Activated CD4-positive, alpha-beta T cell treated with anti-CD3 and anti-CD28 coated beads, Interleukin-2, amount 50 U/mL, for 24 hours (primary cell): Measurements from ENCODE around the gene BIRC7.

ENCODE experiments used
- DNase-seq, 2 donors: peaks; one replicate each; pipeline ENCODE4 v3.0.0-alpha.2; 2020; ENCODE audit warnings: low read depth in 1 of 2, low spot score in 1 of 2

BIRC7 gene

DNA sequence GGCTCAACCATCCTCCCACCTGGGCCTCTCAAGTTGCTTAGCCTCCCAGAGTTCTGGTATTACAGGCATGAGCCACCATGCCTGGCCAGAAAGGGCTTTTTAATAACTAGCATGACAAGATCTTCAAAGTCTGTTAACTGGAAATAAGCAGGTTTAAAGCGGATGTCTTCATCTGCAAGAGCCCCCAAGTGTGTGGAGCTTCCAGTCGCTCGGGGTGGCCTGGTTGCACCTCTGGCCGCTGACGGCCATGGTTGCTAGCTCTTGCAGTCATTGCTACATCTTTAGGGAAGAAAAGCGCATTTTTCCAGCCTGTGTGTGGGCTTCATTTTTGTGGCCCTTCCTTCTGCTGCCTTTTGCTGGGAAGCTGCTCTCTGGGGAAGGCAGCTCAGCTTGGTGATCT, 44.7 kb downstream of the BIRC7 start:
- no peak for DNase-seq

DNA sequence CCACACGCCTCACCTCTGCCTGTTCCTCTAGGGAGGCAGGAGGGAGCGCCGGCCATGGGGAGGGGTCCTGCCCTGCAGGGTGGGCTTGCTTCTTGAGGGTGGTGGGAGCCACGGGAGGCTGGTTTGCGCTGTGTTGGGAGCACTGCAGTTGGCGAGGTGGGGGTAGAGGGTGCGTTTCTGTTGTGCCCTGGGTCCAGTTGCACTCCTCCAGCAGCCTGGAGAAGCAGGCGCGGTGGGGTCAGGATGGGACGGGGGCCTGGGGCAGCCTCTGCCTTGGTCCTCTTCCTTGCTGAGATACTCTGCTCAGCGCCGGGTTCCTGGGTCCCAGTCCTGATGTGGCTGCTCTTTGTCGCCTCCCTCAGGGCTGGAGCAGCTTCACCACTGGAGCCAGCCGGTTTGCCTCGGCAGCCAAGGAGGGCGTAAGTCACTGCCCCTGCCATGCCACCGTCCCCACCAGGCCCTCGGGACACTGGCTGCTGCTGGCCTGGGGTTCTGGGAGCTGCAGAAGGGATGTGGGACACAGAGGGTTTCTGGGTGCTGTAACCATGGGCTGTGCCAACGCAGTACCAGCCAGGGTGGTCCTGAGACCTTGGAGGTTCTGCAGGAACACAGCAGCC, 45.3 kb downstream of the BIRC7 start:
- DNase-seq = no peak

DNA sequence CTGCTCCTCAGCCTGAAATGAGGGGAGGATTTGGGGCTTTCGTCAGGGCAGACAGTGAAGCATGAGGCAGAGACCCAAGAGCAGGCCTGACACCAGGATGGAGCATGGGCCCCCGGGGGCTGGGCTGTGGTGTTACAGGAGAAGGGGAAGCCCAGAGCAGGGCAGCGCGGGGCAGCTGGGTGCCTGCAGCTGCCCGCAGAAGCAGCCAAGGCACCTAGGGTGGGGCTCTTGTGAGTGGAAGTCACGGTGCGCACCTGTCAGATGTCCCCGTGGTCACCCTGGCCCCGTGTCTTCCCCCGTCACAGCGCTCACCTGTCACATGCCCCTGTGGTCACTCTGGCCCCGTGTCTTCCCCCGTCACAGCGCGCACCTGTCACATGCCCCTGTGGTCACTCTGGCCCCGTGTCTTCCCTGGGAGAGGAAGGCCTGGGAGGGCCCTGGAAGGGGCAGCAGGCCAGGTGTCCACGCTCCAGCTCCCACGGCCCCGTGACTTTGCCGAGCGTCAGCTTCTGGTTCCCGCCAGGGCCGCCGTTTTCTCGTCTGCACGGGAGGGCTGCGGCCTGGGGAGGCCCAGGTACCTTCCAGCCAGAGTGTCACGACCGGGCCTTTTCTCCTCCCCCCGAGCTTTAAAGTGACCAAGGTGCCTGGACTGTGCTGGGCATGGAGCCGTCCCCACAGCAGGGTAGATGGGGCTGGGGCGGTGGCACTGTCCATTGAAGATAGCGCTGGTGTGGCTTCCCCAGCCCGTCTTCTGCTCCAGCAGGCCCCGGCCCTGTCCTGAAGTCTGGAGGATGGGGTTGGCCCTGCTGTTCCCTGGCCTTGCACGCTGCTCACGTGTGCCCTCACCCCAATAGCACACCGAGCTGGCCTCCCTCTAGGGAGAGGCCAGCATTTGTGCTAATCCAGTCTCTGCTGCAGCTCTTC, 46.3 kb downstream of the BIRC7 start:
- no peak for DNase-seq

DNA sequence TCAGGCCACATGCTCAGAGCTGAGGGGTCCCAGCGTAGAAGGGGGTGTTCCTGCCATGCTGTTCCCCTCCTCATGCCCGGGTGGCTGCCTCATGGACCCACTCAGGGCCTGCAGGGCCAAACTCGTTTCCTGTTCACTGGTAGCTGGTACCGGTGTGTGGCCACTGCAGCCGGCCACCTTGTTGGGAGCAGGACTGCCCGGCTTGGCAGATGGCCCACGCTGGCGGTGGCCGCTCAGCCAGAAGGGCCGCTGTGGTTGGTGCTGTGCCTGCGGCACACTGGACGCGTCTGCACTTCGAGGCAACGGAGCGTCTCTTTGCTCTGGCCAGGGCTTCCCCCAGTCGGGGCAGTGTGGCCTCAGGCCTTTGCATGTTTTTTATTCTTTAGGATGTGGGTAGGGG, 47.2 kb downstream of the BIRC7 start:
- DNase-seq = no peak

DNA sequence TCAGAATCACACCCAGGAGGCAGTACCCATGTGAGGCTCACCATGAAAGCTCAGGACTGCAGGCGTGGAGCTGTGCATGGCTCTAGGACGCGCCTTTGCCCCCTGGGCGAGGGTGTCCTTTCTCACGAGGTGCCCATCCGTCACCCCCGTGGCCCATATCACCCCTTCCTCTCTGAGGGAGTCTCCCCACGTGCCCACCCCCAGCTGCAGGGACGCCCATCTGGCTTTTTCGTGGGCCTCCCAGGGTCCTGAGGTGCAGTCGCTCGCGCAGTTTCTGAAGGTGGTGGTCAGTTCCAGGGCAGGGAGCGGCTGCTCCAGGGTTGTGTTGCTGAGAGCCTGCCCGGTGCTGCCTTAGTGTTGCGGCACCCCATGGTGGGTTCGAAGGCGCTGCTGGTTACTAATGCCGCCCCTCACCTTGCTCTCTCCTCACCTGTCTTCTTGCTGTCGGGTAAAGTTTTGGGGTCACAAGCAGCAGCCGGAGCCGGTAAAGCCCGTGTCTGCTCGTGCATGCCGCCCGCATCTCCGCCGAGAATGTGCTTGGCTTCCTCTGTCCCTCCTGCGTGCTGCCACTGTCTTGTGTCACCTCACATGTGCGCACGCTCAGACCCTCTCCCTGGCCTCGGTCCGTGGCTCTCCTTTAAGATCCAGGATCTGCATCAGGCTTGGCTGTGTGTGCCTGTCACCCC, 47.8 kb downstream of the BIRC7 start:
- DNase-seq = no peak

DNA sequence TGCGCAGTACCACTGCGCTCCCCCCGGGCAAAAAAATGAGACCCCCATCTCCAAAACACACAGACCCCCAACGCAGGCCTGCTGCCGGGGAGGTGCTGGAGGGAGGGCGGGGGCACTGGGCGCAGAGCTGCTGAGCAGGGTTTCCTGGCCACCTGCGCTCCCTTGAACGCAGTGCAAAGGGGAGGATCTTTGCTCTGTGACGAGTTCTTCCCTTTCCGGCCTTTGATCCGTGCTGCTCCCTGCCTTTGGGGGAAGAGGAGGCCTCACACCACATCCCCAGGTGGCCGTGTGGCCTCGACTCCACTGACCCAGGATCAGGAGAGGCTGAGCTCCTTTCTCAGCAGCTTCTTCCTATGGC, 48.4 kb downstream of the BIRC7 start:
- DNase-seq = no peak

DNA sequence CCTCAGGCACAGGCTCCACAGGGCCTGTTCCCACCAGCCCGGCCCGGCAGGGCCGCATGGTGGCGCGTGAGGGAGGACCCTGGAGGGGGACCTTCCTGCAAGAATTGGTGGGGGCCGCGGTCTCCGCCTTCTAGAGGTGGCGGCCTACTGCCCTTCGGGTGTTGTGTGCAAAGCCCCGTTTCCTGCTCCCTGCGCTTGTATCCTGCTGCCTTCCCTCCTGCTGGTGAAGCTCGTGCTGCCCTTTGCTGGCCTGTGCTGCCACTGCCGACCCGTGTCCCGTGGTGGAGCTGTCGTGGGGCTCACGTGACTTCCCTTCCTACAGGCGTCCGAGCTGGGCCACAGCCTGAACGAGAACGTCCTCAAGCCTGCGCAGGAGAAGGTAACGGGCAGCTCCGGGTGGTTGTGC, 48.8 kb downstream of the BIRC7 start:
- no peak for DNase-seq

DNA sequence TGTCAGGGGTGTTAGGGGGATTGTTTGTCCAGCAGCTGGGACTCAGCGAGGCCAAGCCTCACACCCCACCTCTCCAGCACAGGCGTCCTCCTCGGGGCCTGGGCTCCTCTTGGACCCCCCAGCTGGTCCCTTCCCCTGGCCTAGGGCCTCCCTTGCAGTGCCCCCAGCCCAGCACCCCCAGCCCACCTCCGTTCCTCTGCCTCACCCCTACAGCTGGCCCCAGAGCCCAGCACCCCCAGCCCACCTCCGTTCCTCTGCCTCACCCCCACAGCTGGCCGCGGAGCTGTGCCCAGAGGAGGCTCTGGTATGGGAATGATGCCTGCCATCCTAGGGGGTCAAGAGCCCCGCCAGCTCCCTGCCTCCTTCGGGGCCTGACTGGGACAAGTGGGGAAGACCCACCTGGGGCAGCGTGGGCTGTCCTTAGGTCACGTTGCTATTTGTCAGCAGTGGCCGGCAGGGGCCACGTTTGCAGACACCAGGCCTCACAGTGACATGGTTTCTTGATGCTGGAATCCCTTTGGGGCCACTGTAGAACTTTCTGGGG, 49.3 kb downstream of the BIRC7 start:
- DNase-seq = no peak

DNA sequence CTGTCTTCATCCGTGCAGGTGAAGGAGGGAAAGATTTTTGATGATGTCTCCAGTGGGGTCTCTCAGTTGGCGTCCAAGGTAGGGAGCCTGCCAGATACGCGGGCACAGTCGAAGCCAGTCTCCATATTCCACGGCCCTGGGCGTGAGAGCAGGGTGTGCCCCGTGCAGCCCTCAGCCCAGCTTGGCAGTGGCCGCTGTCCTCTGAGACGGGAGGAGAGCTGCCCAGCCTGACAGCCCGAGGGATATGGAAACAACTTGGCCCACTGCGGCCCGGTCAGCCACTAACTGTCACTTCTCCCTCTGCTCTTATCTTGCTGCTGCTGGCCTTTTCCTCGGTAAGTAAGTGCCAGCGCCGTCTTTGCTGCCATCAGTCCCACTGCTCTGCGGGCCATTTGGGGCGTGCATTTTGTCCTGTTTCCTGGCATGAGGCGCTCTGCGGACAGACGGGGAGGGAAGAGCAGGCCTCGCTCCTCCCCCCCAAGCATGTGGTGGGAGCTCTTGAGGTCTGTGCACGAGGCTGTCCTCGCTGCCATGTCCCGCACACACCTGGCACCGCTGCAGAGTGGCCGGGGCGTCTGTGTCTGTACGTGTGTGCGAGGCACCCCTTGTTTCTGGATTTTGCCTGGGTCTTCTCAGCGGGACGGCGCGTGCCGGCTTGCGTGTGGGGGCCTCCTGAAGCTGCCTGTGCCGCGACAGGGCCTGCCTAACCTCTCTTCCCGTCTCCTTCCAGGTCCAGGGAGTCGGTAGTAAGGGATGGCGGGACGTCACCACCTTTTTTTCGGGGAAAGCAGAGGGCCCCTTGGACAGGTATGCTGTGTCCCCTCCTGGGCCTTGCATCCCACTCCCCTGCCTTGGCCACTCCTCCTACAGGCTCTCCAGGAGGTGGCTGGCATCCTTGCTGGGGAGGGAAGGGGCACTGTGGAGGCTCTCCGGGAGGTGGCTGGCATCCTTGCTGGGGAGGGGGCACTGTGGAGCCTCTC, 50.2 kb downstream of the BIRC7 start:
- no peak for DNase-seq

DNA sequence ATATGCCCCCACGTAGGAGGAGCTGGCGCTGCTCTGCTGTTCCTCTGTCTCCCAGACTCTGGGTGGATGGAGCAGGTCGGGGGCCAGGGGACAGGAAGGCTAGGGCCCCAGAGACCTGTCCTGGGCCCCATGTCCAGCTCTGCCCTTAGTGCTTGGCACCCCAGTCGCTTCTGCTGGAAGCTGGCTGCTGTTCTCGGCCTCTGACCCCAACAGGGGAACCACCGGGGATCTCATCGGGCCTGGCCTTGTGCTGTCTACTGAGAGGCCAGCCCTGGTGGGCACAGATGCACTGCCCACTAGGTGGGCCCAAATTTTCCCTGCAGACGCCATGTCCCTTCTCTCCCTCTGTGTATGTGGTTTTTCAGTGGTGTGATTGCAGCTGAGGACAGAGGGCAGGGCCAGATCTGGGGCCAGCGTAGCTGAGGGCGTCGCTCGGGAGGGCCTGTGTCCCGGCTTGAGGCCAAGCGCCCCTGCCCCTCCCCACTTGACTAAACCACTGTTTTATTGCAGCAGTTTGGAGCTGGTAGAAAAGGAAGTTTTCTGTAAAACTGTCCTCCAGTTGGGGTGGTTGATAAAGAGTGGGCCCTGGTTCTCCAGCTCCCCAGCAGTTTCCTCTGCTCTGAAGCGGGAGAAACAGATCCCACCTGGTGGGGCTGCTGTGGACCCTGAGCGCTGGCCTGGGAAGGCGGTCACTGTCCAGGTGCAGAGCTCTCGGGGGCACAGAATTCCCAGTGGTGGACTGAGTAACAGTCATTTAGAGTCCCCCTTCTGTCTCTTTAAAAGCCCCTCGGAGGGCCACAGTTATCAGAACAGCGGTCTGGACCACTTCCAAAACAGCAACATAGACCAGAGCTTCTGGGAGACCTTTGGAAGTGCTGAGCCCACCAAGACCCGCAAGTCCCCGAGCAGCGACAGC, 51.3 kb downstream of the BIRC7 start:
- no peak for DNase-seq

DNA sequence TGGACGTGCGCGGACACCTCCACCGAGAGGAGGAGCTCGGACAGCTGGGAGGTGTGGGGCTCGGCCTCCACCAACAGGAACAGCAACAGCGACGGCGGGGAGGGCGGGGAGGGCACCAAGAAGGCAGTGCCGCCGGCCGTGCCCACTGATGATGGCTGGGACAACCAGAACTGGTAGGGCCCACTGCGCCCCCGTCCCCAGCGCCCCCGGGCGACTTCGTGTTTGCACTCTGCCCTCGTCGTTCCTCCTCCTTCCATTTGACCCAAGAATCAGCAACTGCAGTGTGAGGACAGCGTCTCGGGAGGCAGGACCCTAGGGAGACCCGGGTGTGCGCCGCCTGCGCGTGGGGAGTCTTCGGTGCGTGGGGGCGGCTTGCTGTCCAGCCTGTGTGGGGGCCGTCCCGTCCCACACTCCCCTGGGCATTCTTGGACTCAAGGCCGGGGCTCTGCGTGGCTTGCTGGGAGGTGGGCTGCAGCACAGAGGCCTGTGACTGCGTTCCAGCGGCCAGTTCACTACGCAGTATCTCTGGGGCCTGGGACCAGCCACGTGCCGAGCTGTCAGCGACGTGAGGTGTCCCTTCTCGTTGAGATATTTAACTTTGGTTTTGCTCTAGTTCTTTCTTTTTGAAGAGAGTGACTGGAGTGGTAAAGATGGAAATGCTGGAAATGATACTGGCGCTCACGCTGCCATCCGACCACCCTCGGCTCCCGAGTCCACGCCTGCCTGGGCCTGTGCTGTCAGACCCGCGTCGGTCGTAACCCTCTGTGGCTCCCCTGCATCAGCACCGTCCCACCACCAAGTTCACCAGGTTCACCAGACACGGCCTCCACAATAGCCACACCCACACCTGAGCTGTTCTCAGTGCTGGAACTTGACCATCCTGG, 52.2 kb downstream of the BIRC7 start:
- no peak for DNase-seq

DNA sequence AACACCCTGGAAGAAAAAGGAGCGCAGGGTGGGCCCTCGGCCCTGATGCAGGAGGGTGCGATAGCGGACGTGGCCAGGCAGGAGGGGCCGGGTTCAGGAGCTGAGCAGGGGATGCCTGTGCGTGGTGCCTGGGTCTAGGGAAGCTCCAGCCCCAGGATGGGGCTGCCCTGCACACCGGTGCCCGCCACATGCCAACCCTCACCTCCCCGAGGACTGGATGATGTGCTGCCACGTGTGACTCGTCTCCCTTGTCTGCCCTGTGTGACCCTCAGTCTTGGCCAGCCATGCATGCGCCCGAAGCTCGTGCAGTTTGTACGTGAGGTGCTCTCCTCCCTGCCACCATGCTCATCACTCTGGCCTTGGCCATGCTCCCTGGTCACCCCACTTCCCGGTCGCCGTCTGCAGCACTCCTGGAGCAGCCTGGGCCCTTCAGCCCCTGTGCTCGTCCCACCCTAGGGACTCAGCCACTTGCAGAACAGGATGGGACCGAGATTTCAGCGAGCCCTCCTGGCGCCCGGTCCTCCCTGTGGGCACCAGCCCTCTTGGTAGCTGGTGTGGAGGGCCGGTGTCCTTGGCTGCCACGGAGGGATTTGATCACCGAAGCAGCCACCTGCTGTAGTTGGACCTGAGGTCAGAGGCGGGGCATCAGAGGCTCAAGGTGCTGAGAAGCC, 53.0 kb downstream of the BIRC7 start:
- no peak for DNase-seq

DNA sequence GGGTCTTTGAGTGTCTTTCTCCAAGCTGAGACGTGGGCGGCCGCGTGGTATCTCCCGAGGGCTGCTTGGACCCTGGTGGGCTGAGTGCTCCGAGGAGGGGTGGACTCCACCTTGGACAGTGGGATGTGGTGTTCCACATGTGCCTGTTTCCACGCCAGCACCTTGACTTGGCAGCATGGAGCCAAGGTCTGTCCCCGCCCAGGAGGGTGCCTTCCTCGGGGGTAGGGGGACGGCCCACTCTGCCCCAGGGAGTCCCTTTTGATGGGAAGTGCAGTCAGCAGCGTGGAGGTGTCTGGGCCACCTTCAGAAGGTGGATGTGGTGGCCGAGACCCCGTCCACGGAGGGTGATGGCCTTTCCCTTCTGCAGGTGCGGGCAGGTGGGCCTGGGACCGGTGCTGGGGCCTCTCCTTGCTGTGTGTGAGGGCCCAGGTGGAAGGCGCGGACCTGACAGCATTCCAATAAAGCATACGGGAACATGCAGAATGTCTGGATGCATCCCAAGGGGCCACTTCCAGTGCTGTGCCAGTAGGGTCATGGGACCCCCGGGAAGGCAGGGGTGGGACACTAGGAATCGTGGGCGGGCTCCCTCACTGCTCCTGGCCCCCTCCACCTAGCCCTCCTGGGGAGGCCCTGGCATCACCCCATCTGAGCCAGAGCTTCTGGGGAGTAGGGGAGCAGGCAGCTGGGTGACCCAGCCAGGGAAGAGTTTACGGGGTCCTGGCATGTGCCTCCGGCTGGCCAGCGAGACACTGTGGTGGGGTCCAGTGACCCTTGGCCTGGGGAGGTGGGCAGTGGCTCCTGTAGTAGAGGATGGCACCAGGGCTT, 53.8 kb downstream of the BIRC7 start:
- DNase-seq = no peak
